NCI-H2081 treated with DMSO at 0.1 percent for 48 hours (cell line): ENCODE data around the gene KRT9.
"Not testable (repeated sequence)": the region's sequence is repeated elsewhere in the genome, so short reads cannot be mapped to it uniquely, and the experiment has no call there.

Experiments used
- DNase-seq: peaks from one replicate; lab custom pipeline; 2025; lab: John Stamatoyannopoulos, UW

KRT9 gene

DNA sequence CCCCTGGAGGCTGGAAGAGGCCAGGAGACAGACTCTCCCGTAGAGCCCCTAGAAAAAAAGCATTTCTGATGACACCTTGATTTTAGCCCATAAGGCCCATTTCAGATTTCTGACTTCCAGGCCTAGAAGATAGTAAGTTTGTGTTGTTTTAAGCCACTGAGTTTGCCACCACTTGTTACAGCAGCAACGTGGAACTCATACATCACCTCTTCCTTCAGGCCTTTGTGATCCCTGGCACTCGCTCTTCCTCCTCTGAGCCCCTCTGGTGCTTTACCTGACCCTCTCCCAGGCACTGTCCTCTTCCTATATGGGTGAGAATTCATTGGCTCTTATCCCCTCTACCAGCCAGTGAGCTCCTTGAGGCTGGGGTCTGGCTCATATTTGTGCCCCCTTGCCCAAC, 25.0 kb downstream of the KRT9 start:
- no peak for DNase-seq

DNA sequence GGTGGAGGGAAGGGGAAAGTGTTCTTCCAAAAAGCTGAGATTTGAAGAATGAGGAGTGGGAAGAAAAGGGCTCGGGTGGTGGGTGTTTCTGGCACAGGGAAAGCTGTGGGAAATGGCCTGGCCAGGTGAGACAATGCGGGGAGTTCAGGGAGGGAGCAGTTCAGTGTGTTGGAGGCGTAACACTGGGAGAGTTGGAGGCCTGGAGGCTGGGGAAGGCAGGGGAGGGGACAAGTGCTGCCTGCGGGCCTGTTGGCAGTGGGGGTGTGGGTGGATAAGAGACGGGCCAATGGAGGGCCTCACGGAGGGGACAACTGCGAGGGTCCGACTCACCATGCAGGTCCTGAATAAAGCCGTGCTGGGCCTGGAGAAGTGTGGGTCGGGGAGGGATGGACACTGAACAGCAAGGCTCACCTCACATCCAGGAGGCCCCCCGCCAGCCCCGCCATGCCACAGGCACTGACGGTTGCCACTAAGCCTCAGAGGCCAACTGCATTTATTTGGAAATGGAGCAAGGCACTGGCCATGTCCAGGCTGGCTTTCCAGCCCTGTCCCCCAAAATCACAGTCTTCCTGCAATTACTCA, 25.9 kb downstream of the KRT9 start:
- DNase-seq = no peak

DNA sequence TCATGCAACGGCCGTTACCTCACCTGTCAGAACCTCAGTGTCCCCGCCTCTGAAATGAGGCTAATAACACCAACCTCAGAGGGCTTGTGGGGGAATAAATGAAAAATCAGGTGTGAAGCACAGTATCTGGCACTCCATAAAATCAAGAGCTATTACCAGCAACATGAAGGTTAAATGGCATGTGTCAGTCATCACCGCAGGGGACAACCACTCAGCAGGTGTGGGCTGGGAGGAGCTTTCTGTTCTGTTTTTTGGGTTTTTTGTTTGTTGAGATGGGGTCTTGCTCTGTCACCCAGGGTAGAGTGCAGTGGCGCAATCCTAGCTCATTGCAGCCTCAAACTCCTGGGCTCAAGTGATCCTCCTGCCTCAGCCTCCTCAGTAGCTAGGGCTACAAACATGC, 26.9 kb downstream of the KRT9 start:
- DNase-seq = no peak

DNA sequence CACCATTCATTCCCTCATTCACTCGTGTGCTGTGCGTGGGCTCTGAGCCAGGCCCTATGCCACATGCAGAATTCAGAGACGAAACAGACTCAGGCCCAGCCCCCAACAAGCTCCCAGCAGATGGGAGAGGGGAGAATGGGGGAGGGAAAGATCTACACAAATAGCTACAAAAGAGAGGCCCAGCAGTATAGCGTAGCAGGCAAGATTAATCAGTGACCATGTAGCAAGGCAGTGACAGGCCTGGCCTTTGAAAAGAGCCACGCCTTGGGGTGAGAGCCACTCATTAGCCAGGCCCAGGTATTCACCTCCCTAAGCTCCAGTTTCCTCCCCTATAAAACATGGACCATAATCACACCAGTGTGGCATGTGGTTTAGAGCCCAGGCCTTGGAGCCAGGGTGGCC, 27.4 kb downstream of the KRT9 start:
- no peak for DNase-seq

DNA sequence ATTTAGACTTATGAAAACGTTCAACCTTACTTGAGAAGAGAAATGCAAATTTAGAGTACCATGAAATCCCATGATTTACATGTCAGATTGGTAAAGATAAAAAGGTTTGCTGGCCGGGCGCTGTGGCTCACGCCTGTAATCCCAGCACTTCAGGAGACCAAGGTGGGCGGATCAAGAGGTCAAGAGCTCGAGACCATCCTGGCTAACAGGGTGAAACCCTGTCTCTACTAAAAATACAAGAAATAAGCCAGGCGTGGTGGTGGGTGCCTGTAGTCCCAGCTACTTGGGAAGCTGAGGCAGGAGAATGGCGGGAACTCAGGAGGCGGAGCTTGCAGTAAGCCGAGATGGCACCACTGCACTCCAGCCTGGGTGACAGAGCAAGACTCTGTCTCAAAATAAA, 29.1 kb downstream of the KRT9 start:
- DNase-seq = not testable (repeated sequence)

DNA sequence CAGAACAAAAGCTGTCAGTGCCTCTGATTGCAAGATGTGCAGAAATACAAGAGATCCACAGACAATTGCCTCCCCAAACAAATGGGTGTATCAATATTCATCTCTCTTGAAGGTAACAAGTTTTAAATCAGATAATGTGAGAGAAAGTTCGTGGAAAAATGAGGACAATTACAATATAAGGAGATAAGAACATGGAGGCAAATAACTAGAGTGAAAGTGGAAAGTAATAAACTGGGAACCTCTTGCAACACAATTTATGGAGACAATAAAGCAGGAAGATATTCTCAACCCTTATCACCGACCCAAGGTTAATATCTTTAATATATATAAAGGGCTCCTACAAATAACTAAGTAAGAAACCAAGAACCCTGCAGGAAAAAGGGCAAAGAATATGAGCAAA, 29.5 kb downstream of the KRT9 start:
- no peak for DNase-seq

DNA sequence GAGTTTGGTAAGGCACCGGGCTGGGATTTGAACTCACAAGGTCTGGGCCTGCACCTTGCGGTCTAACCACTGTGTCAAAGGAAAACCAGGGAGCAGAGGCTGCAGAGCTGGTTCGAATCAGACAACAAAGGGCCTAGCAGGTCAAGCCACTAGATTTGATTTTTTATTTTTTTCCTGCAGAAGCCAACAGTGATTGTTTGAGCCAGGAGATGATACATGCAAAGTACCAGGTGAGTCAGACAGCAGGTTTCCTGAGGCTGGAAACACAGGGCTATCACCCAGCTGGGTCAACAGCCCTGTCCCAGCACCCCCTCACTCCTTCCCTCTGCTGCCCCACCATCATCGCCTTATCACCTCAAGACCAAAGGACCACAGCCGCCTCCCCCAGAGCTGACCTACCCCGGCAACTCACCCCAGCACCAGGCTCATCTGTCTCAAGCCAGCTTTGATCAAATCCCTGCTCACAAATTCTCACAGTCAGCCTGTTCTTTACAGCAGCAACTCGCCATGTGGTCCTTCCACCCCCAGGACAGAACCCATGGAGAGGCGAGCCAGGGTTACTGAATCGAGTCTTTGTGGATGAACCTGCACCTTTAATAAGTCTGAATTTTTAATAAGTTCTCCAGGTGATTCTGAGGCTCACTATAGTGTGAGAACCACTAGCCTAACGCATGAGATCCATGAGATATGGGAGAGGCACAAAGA, 30.8 kb downstream of the KRT9 start:
- DNase-seq = no peak

DNA sequence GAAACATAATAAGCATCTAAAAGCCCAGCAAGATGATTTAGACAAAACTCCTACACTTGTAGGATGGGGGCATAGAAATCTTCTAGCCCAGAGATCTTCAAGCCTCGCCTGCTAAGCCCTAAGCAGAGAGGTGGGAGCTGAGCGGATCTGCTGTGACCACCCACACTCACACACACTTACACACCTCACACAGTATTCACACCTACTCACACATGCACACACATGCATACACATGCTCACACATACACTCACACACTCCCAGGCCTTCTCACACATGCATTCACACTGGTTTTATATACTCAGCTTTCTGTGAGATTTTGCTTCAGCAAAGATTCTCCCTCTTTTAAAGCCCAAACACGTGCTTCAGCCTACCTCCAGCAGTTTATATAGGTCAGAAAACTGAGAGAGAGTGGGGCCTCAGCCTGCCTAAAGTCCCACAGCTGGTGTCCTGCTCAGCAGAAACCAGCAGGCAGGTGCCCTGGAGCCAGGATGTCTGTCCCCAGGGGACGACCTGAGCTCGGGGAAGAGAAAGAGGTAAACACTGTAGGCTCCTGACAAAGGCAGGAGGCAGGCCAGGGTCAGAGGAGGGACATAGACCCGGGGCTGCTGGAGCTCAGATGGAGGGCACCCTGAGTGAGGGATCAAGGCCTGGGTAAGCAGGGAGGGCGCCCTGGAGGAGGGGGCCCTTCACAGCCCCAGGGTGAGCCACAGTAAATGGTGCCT, 31.7 kb downstream of the KRT9 start:
- no peak for DNase-seq

DNA sequence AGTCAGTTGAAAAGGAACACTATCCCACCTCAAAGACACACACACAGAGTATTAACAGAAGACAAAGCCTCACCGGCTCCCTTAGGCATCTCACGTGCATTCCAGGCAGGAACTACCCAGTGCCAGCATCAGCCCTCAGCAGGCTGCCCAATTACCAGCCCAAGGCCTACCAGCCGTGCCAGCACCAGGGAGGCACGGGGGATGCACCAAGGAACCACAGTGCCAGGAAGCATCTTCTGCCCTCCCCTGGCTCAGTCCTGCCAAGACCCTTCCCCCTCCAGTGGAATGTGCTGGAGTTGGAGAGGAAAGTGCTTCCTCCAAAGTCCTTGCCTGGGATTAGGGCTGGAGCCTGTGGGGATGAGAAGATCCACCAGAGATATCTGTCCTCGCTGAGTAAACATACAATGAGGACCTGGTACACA, 32.8 kb downstream of the KRT9 start:
- DNase-seq = no peak

DNA sequence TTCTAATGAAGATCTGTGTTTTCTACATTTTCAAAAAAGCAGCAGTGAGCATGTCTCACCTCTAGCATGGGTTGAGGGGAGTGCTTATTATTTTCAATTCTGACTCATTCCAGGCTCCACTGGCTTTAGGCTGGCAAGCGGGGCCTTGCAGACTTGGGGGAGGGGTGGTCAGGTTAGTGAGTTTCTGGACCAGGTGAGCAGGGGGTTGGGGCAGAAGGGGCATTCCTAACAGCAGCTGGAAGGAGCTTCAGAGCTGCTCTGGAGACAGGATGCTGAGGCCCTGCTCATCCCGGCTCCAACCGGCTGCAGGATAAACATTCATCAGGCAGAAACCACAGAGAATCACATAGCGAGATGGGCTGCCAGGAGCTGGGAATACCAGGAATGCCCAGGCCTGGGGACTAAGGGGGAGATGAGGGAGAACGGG, 33.3 kb downstream of the KRT9 start:
- no peak for DNase-seq

DNA sequence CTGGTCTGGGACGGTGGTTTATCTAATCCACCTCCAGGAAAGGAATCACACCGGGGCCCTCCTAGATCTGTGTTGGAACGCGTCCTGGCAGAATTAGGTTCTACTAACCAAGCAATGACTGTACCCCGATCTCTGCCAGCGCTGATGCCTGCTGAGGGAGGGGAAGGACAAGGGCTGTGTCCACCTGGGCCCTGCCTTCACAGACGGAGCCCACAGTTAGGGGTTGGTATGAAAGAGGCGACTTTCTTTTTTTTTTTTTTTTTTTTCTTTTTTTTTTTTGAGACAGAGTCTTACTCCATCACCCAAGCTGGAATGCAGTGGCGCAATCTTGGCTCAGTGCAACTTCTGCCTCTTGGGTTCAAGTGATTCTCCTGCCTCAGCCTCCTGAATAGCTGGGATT, 33.9 kb downstream of the KRT9 start:
- DNase-seq = no peak

DNA sequence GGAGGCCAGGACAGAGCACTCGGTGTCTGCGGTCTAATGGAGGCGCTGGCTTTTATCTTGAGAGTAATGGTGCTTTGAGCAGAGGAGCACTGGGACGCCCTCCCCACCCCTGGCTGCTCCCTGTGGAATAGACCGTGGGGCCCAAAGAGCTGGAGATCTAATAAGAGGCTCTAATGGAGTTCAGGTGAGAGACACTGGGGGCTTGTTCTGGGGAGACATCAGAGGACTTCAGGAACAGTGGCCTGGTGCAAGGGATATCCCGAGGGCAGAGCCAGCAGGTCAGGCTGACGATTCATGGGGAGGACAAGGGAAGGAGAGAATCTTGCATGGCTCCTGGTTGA, 34.3 kb downstream of the KRT9 start:
- DNase-seq = no peak

DNA sequence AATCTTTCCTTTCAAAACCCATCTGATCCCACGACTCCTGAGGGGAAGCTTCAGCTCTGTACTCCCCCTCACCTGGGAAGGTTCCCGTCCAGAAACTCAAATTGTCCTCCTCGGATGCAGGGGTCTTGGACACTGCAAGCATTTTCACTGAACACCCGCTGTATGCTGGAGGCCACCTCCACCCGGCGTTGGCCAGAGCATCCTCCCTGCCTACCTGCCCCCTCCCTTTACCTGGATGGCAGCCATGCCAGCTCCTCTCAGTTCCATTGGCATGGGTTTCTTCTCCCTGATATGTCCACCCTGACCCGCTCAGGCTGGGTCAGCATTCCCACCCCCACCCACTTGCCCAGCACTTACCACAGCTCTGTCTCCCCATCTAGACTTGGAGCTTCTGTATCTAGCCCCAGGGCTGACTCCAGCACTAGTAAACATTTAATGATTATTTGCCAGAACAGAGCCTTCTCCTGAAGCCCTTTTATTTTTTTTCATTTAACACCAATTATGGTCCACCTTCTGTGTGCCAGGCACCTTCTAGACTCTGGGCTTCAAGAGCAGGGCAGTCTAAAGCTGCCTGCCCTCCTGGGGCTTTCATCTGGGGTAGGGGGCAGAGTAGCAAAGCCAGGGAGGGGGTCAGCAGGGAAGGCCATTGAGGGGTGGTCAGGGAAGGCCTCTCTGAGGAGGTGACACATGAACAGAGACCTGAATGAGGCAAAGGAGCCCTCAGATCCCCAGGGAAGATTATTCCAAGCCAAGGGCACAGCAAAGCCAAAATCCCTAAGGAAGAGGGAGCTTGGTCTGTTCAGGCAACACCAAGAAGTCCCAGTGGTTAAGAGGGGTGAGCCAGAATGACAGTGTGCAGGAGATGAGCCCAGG, 34.9 kb downstream of the KRT9 start:
- DNase-seq = no peak

DNA sequence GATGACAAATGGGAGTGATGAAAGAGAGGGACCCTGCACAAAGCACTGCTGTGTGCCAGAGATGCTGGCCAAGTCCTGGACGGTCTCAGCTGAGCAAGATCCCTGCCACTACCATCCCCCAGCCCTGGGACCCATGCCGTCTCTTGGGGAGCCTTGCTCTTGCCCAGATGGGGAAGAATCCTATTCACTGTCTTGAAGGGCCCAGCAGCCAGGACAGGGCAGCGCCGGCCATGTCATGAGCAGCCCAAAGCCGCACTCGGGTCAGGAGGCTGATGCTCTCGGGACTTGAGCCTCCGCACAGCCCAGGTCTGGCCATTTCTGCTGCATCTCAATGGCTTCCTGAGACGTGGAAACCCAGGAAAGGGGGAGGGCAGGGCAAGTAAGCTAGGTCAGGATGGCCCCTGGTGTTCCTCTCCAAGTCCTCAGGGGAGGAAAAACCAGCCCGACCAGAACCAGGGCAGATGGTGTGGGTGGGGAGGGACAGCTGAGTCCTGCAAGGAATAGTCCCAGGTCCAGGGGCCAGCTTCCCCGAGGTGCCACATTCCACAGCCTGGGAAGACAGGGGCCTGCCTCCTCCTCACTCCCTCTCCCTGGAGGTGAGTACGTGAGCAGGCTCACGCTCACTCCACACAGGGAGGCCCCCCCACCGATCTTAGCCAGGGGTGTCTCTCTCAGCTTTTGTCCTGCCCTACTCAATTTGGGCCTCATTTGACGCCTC, 35.9 kb downstream of the KRT9 start:
- DNase-seq = no peak

DNA sequence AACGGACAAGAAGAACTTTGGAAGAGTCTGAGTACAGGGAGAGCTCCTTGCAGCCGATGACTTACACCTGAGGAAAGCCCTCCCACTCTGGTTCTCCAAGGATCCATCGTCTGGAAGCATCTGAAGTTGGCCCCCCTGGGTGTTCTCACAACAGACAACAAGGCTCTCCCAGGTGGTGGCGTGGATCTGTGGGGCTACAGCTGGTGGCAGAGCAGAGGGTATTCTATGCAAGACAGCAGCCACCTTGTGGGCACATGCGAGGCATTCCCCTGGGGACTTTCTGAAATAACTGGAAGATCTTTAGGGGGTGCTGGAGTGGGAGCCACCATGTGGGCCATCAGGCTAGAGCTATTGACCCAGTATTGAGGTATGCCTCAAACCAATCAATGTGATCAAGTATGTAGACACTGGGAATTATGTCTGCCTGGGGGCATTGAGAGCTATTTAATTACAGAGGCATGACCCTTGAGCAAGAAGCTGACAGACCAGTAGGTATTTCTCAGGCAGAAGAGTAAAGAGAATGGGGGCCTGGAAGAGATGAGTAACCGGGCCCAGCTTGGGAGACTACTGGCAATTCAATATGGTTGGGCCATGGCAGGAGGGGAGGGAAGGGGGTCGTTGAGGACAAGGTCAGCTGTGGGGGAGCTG, 36.8 kb downstream of the KRT9 start:
- no peak for DNase-seq

DNA sequence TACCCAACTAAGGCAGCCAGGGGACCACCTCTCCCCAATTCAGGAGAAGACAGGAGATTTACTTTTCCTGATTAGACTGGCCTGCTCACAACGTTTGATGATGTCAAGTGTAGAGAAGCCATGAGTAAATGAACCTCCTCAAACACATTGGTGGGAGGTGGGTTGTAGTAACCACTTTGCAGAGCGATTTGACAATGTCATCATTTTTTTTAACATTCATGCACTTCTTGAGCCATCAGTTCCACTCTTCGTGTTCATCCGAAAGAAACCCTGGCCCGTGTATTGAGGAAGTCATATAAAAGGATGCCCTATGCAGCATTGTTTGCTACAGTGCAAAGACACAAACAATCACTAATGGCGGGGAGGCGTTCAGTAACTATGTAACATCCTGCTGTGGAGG, 38.2 kb downstream of the KRT9 start:
- no peak for DNase-seq

DNA sequence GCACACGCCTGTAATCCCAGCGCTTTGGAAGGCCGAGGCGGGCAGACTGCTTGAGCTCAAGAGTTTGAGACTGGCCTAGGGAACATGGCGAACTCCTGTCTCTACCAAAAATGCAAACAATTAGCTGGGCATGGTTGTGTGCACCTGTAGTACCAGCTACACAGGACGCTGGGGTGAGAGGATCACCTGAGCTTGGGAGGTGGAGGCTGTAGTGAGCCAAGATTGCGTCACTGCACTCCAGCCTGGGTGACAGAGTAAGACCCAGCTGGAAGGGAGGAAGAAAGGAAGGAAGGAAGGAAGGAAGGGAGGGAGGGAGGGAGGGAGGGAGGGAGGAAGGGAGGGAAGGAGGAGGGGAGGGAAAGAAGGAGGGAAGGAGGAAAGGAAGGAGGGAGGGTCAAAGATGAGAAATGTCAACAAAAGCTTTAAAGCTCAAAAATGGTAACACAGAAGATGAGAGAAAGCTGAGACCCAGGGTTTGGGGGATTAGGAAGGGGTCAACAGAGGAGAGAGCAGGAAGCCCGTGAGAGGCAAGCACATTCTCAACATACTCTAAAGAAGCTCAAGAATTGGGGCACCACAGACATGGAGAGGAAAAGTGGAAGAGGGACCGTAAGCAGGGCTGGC, 38.8 kb downstream of the KRT9 start:
- no peak for DNase-seq

DNA sequence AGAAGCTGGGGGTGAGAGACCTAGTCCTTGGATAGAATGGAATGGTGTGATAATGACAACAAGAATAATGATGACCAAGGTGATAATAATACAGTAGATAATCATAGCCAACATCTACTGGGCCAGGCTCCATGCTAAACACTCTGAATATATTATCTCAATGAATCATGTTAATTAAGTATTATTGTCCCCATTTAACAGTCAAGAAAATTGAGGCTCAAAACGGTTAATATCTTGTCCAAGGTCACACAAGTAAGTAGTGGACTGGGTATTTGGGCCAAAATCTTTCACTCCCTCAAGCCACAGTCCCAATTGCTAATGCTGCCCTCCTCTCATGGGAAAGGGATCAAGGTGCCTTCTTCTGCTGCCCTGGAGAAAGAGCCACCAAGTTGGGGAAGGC, 39.9 kb downstream of the KRT9 start:
- DNase-seq = no peak

DNA sequence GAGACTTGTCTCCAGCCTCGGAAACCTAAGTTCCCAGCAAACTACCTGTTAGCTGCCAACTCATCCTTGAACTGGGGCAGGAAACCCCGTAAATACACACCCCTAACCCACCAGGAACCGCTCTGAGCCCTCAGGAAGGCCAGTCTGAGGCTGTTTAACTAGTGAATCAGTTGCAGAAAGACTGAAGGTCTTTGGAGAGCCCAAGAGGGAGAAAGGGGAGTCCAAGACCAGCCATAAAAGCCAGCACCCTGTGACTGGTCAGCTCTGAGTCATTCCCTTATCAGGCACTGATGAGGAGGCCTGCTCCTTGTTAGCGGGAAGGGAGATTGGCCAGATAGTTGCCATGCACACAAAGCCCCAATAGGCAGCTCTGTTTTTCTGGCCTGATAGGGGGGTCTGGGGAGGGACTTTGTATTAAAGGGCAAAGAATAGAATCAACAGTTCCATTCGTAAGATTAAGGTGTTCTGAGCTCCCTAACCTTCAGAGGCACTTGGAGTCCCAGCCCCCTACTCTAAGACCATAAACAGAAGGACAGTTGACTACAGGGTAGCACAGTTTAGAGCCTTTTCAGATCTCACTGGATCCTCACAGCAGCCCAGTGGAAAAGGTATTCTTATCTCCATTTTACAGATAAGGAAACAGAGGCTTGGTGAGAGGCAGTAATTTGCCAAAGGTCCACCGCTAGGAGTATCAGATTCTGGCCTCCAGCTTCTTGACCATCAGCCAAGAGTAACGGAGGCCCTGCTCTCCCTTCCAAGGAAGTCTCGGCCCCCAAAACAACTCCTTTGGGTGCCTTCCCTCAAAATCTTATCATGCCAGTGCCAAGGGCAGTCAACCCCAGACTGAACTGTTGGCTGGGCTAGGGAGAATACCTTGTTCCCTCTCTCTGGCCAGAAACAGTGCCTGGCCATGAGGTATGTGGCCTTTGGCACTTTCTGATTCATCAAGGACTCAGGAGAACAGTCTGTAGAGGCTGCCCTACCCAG, 41.5 kb downstream of the KRT9 start:
- DNase-seq = no peak

DNA sequence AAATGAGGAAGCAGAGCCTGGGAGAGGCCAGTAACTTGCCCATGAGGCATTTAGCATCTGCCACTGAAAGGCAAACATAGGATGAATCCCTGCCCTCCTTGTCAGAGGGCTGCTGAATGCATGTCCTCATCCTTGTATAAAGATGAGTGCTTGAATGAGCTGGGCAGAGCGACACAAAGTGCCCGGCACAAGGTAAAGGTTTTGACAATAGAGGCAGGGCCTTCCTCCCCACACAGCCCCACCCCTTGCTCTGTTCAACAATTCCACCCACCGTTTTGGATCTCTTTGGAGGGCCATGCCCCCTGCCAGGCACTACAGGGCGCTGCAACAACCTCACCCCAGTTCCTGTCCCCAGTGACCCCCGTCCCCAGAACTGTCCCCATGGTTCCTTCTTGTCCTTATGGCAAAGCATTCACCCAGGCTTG, 42.4 kb downstream of the KRT9 start:
- no peak for DNase-seq
